OCI-LY1 (cell line): ENCODE data around the gene MAGI2.

ENCODE experiments used
- H2AFZ ChIP-seq: fragments of 200-600 bp; sonication (generic), shearing (Covaris generic); 2 replicates; pipeline ENCODE4 v1.6.0; 2014; ENCODE audit warnings: antibody characterized with exemption, mild to moderate bottlenecking, low read length
- H3F3A ChIP-seq: fragments of 200-600 bp; sonication (generic), shearing (Covaris generic); 2 replicates; pipeline ENCODE4 v1.6.0; 2014; ENCODE audit warnings: mild to moderate bottlenecking, antibody characterized with exemption, low read length, moderate library complexity; ENCODE audit not compliant: insufficient read depth
- H3K27ac ChIP-seq: fragments of 200-600 bp; sonication (generic); 2 replicates; pipeline ENCODE4 v1.5.1; 2014; ENCODE audit warnings: low read length, mixed run types, mild to moderate bottlenecking, low read depth; ENCODE audit not compliant: poor library complexity, severe bottlenecking
- H3K27me3 ChIP-seq: fragments of 200-600 bp; sonication (generic); 2 replicates; pipeline ENCODE4 v1.6.0; 2014; ENCODE audit warnings: antibody characterized with exemption, mild to moderate bottlenecking, low read length, moderate library complexity; ENCODE audit not compliant: insufficient read depth
- H3K36me3 ChIP-seq: fragments of 200-600 bp; sonication (generic); 2 replicates; pipeline ENCODE4 v1.6.1; 2014; ENCODE audit warnings: mild to moderate bottlenecking, antibody characterized with exemption, low read length, moderate library complexity, mixed read lengths; ENCODE audit not compliant: insufficient read depth
- H3K4me1 ChIP-seq: fragments of 200-600 bp; sonication (generic); 2 replicates; pipeline ENCODE4 v1.5.1; 2014; ENCODE audit warnings: mild to moderate bottlenecking, low read length, moderate library complexity; ENCODE audit not compliant: insufficient read depth, severe bottlenecking
- H3K4me2 ChIP-seq: fragments of 200-600 bp; sonication (generic), shearing (Covaris generic); 2 replicates; pipeline ENCODE4 v1.6.1; 2014; ENCODE audit warnings: low read length
- H3K4me3 ChIP-seq: fragments of 200-600 bp; sonication (generic); 2 replicates; pipeline ENCODE4 v1.5.1; 2014; ENCODE audit warnings: low read length, low read depth, mild to moderate bottlenecking, mixed read lengths; ENCODE audit not compliant: poor library complexity, severe bottlenecking
- H3K79me2 ChIP-seq: fragments of 200-600 bp; shearing (Covaris generic); 2 replicates; pipeline ENCODE4 v1.6.1; 2016; ENCODE audit warnings: mixed run types, low read length, mixed read lengths; ENCODE audit not compliant: insufficient read depth
- H3K9ac ChIP-seq: fragments of 200-600 bp; sonication (generic), shearing (Covaris generic); 2 replicates; pipeline ENCODE4 v1.6.1; 2014; ENCODE audit warnings: mild to moderate bottlenecking, low read length, mixed read lengths
- H3K9me2 ChIP-seq: fragments of 200-600 bp; sonication (generic), shearing (Covaris generic); 2 replicates; pipeline ENCODE4 v1.6.1; 2014; ENCODE audit warnings: low read depth, mild to moderate bottlenecking, low read length, mixed read lengths
- H3K9me3 ChIP-seq: fragments of 200-600 bp; shearing (Covaris generic); 2 replicates; pipeline ENCODE4 v1.6.1; 2014; ENCODE audit warnings: low read length, mixed read lengths
- H4K20me1 ChIP-seq: fragments of 200-600 bp; sonication (generic), shearing (Covaris generic); 2 replicates; pipeline ENCODE4 v1.6.0; 2016; ENCODE audit warnings: mild to moderate bottlenecking, low read length; ENCODE audit not compliant: insufficient read depth
- CTCF ChIP-seq: fragments of 200-600 bp; sonication (generic), shearing (Covaris generic); IDR thresholded peaks from 2 replicates; pipeline ENCODE4 v1.5.1; 2017; ENCODE audit warnings: mild to moderate bottlenecking, antibody characterized with exemption, low read length, moderate library complexity, mixed read lengths
- EZH2 ChIP-seq: fragments of 200-600 bp; sonication (generic), shearing (Covaris generic); IDR thresholded peaks from 2 replicates; pipeline ENCODE4 v1.8.0; 2017; ENCODE audit warnings: borderline replicate concordance, mixed run types, mild to moderate bottlenecking, antibody characterized with exemption, low read length, moderate library complexity, mixed read lengths

Gene MAGI2

GRCh38 chr7:78057571-78057970, 1395.9 kb downstream of the MAGI2 start:
- no peak overlapping the region for H3K4me2 ChIP-seq
- H3K27me3 ChIP-seq = no peaks in the 10 kb centered on the region
- H3K9me3 ChIP-seq = no peaks in the 10 kb centered on the region
- H3K9ac ChIP-seq = no peak overlapping the region
- no peak overlapping the region for H2AFZ ChIP-seq
- H3K4me3 ChIP-seq = no peak overlapping the region
- no peak overlapping the region for H3K27ac ChIP-seq
- H3K9me2 ChIP-seq = no peaks in the 10 kb centered on the region
- H3K79me2 ChIP-seq = no peaks in the 10 kb centered on the region
- no peaks in the 10 kb centered on the region for H3F3A ChIP-seq
- H3K4me1 ChIP-seq = no peaks in the 10 kb centered on the region
- TF ChIP-seq EZH2 (no peak), CTCF (no peak)
- H3K36me3 ChIP-seq = no peaks in the 10 kb centered on the region
- no peaks in the 10 kb centered on the region for H4K20me1 ChIP-seq

GRCh38 chr7:78055599-78055998, 1397.9 kb downstream of the MAGI2 start:
- no peak overlapping the region for H3K9ac ChIP-seq
- no peak overlapping the region for H2AFZ ChIP-seq
- H3K4me1 ChIP-seq = no peaks in the 10 kb centered on the region
- TF ChIP-seq CTCF (no peak), EZH2 (no peak)
- no peaks in the 10 kb centered on the region for H4K20me1 ChIP-seq
- no peaks in the 10 kb centered on the region for H3K27me3 ChIP-seq
- no peak overlapping the region for H3K27ac ChIP-seq
- H3K9me2 ChIP-seq = no peaks in the 10 kb centered on the region
- no peak overlapping the region for H3K4me3 ChIP-seq
- no peaks in the 10 kb centered on the region for H3K9me3 ChIP-seq
- no peaks in the 10 kb centered on the region for H3K36me3 ChIP-seq
- no peaks in the 10 kb centered on the region for H3K79me2 ChIP-seq
- no peak overlapping the region for H3K4me2 ChIP-seq
- H3F3A ChIP-seq = no peaks in the 10 kb centered on the region

- Histone ChIP-seq H3K9me2 (no peaks in the 10 kb centered on the region), H3K9me3 (no peaks in the 10 kb centered on the region), H2AFZ (no peak overlapping the region), H3K4me2 (no peak overlapping the region), H3K79me2 (no peaks in the 10 kb centered on the region), H4K20me1 (no peaks in the 10 kb centered on the region), H3K4me1 (no peaks in the 10 kb centered on the region), H3K9ac (no peak overlapping the region), H3K27me3 (no peaks in the 10 kb centered on the region), H3F3A (no peaks in the 10 kb centered on the region), H3K4me3 (no peak overlapping the region), H3K36me3 (no peaks in the 10 kb centered on the region), H3K27ac (no peak overlapping the region)
- no peak for TF ChIP-seq CTCF
- TF ChIP-seq EZH2 = no peak
These were observed 1398.4 kb downstream of the MAGI2 start for GRCh38 chr7:78055001-78055573.
